ENCODE data around the gene RASAL3. TPM values are rescaled to one million over a fixed set of nuclear protein-coding genes. Genes with fewer than 3 reads are reported as not detected.

Gene RASAL3
- total RNA-seq, result 100 to 1,000 TPM in 1 of 4 donors, 10 to 100 TPM in 1, 1 to 10 TPM in 2; 1.9 to 117 (median 15.3) TPM

DNA sequence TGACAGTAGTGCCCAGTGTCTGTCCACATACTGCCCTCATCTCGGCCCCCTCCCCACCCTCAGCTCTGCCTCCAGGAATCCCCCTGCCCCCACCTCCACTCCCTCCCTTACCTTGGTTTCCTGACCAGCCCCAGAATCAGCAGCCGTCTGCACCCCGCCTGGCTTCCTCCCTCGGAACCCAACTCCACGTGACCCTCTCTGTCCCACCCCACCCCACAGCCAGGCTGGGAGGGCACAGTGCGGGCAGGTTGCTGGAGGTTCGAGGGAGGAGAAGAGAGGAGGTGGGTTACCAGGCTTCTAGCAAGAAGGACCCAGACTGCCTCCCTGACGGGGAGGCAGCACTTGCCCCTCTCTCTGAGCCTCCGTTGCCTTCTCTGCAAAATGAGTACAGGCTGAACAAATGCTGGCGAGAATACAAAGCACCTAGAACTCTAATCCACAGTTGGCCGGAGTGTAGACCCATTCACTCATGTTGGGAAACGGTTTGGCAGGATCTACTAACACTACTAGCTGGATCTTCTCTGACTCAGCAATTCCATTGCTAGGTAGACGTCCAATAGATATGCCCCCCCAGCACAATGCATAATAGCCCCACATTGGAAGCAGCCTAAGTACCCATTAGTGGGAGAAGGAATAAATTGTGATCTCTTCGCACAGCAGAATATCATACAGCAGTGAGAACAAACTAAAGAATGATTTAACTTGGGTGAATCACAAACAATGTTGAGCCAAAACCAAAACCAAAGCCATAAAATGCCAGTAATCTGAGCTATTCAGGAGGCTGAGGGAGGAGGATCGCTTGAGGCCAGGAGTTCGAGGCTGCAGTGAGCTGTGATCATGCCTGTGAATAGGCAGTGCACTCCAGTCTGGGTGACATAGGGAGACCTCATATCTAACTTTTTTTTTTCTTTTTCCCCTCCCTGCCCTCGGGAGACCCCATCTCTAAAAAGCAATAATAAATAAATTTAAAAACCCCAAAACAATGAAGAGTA, at the start of gene RASAL3:
Gene RASAL3 (minus strand): TSS at position 151 of the 992 bp plus-strand sequence. CDS start 186 bp downstream, outside the sequence.
- peak within 1 kb of the TSS; percentile 18 to 54 (median 28) for H3K4me3 ChIP-seq
- DNase-seq, result peak; percentile 60
- no peaks in the 10 kb centered on the region for H3K9me3 ChIP-seq
- intact Hi-C loops (cut with DNase I; ENCODE audit: low total_unique reads), result no loop called here
- H3K27me3 ChIP-seq, result peaks cover 40% of the 10 kb centered on the region
- 33 to 64% methylated on average over 5 to 17 of the region's 17 CpGs for WGBS, 2 donors (ENCODE audit: low coverage in 1 of 2)
- TF ChIP-seq, protein P1, sequence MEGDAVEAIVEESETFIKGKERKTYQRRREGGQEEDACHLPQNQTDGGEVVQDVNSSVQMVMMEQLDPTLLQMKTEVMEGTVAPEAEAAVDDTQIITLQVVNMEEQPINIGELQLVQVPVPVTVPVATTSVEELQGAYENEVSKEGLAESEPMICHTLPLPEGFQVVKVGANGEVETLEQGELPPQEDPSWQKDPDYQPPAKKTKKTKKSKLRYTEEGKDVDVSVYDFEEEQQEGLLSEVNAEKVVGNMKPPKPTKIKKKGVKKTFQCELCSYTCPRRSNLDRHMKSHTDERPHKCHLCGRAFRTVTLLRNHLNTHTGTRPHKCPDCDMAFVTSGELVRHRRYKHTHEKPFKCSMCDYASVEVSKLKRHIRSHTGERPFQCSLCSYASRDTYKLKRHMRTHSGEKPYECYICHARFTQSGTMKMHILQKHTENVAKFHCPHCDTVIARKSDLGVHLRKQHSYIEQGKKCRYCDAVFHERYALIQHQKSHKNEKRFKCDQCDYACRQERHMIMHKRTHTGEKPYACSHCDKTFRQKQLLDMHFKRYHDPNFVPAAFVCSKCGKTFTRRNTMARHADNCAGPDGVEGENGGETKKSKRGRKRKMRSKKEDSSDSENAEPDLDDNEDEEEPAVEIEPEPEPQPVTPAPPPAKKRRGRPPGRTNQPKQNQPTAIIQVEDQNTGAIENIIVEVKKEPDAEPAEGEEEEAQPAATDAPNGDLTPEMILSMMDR (IDR thresholded peaks at IDR 0.05), result no peak
- no peak for TF ChIP-seq EP300 (IDR thresholded peaks at IDR 0.05; ENCODE audit: low read depth)
- no peak for TF ChIP-seq POLR2AphosphoS5 (IDR thresholded peaks at IDR 0.05)
- no peak for TF ChIP-seq POLR2A (IDR thresholded peaks at IDR 0.05)
- peaks cover 0 to 17% (median 7%) of the 10 kb centered on the region in 4 donors for H3K4me1 ChIP-seq
- H3K36me3 ChIP-seq, result no peaks in the 10 kb centered on the region
- peak within 1 kb of the TSS; percentile 64 to 83 (median 78) for H3K27ac ChIP-seq
- in situ Hi-C loops (cut with MboI; ENCODE audit: low pct_ligation_motif_present in 1 of 4, low pct_unique_long_range_greater_than_20kb in 1 of 4, low sequenced_read_pairs in 3 of 4), result no loop called here

DNA sequence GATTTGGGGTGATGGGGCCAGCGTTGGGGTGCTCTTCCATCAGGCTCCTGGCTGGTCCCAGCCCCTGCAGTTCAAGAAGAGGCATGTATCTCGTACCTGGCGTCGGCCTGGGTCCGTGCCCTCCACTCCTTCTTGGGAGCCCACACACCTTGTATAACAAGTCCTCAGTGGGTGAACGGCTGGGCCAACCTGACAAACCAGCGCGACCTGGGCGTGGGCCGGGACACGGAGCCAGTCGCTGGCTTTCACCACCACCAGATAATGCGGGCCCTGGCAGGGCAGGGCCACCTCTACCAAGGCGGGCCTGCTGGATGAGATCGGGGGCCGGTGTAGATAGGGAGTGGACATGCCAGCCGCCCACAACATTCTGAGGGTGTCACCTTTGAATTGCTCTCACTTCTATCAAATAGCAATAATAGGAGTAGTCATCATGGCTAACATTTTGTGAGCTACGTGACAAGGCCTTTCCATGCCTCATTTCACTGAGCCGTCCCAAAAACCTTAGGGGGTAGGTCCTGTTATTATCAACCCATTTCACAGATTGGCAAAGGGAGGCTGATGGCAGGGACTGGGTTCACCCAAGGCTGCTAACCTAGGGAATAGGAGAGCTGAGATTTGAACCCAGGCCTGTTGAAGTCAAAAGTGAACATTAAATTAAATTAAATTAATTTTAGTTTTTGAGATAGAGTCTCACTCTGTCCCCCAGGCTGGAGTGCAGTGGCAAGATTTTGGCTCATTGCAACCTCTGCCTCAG, 47.5 kb upstream of the RASAL3 start:
- Histone ChIP-seq H3K4me1 (peaks cover 0 to 7% (median 3%) of the 10 kb centered on the region in 4 donors), H3K4me3 (no peak overlapping the region), H3K36me3 (no peaks in the 10 kb centered on the region), H3K27ac (no peak overlapping the region), H3K27me3 (peaks cover 36% of the 10 kb centered on the region), H3K9me3 (peaks cover 0 to 5% of the 10 kb centered on the region in 2 donors)
- WGBS, 2 donors (ENCODE audit: low coverage in 1 of 2), result 84% methylated on average over 17 of the region's 19 CpGs; no CpG with 5 or more reads in 1 of the 2 donors
- in situ Hi-C loops (cut with MboI; ENCODE audit: low pct_ligation_motif_present in 1 of 4, low pct_unique_long_range_greater_than_20kb in 1 of 4, low sequenced_read_pairs in 3 of 4) (no loop called here), intact Hi-C loops (cut with DNase I; ENCODE audit: low total_unique reads) (no loop called here)
- no peak for DNase-seq
- no peak for TF ChIP-seq EP300 (IDR thresholded peaks at IDR 0.05; ENCODE audit: low read depth)
- TF ChIP-seq POLR2AphosphoS5 (IDR thresholded peaks at IDR 0.05), result no peak
- TF ChIP-seq POLR2A (IDR thresholded peaks at IDR 0.05), result no peak
- TF ChIP-seq, protein P1 (IDR thresholded peaks at IDR 0.05), result no peak

DNA sequence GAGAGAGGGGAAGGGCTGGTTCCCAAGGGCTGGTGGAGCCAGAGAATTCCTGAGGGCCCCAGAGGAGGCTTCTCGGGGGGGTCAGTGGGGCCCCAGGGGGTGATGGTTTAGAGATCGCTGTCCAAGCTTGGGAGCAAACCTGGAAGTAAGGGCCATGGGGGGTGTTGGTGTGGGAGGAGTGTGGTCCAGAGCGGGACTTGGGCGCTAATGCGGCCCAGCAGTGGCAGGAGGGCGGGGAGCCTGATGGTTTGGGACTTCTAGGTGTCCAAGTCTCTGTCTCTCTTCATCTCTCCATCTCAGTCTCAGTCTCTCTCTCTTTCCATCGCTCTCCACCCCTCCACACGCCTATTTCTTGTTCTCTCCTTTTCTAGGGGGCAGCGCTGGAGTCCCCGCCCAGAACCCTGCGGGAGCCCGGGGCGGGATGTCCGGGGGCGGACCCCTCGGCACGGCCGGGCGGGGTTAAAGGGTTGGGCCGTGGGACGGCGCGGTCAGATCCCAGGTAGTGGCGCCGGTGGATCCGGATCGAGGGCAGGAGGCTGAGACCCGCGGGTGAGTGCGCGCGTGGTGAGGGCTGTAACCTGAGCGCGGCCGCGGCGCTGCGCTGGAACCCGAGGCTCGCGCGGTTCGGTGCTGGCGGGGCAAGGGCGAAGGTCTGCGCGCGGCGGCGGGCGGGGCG, 43.8 kb upstream of the RASAL3 start, which contains the start of gene CYP4F22:
Gene CYP4F22 (plus strand): TSS at position 491 of the 676 bp plus-strand sequence. CDS start 16,812 bp downstream, outside the sequence.
- no peak within 1 kb of the TSS for H3K27ac ChIP-seq
- in situ Hi-C loops (cut with MboI; ENCODE audit: low pct_ligation_motif_present in 1 of 4, low pct_unique_long_range_greater_than_20kb in 1 of 4, low sequenced_read_pairs in 3 of 4) (no loop called here), intact Hi-C loops (cut with DNase I; ENCODE audit: low total_unique reads) (no loop called here)
- peaks cover 45% of the 10 kb centered on the region for H3K27me3 ChIP-seq
- DNase-seq, result no peak
- no peaks in the 10 kb centered on the region for H3K36me3 ChIP-seq
- WGBS, 2 donors (ENCODE audit: low coverage in 1 of 2), result 0 to 11% methylated on average over 5 to 52 of the region's 52 CpGs
- H3K4me1 ChIP-seq, result peaks cover 0 to 7% (median 3%) of the 10 kb centered on the region in 4 donors
- no peaks in the 10 kb centered on the region for H3K9me3 ChIP-seq
- TF ChIP-seq POLR2A (IDR thresholded peaks at IDR 0.05) (no peak), POLR2AphosphoS5 (IDR thresholded peaks at IDR 0.05) (no peak), EP300 (IDR thresholded peaks at IDR 0.05; ENCODE audit: low read depth) (no peak)
- TF ChIP-seq, protein P1 (IDR thresholded peaks at IDR 0.05), result no peak
- peak within 1 kb of the TSS in 1 of 4 donors; percentile 29 for H3K4me3 ChIP-seq
